NB4 (cell line): ENCODE results near the gene TAP1.

ENCODE experiments used
- CTCF ChIP-seq: IDR thresholded peaks from one replicate; pipeline ENCODE4 v1.5.1; 2012; ENCODE audit warnings: low read depth, low read length
- MAX ChIP-seq: IDR thresholded peaks from 2 replicates; pipeline ENCODE4 v1.6.1; 2011; ENCODE audit warnings: low read depth, low read length
- MYC ChIP-seq: IDR thresholded peaks from 2 replicates; pipeline ENCODE4 v1.6.1; 2011; ENCODE audit warnings: low read depth, low read length
- POLR2A ChIP-seq: IDR thresholded peaks from 2 replicates; pipeline ENCODE4 v1.6.1; 2011; ENCODE audit warnings: mild to moderate bottlenecking; ENCODE audit not compliant: insufficient read length; ENCODE audit errors: extremely low read depth

DNA sequence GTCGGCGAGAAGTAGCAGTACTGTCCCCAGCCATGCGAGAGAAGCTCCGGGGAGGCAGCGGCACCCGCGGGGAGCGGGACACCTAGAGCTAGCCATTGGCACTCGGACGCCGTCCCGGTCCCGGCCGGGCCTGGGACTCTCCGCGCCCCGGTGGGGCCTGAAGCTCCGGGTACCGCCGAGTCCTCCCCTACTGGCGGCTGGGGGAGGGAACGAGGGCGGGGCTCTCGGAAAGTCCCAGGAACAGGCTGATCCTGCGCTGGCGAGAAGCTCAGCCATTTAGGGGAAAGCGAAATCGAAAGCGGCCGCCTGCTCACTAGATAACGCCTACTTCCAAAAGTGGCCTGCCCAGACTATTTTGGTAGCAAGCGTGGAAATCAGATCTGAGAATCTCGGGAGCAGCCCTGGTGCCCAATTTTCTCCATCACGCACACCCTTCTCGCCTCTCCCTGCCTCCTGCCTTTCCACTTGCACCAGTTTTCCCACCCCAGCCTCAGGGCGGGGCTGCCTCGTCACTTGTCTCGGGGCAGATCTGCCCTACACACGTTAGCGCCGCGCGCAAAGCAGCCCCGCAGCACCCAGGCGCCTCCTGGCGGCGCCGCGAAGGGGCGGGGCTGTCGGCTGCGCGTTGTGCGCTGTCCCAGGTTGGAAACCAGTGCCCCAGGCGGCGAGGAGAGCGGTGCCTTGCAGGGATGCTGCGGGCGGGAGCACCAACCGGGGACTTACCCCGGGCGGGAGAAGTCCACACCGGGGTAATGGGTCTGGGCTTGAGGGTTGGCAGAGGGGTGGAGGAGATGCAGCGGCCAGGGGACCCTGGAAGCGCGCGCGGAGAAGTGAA lies at the start of gene TAP1, which contains the start of gene PSMB9:
- TF ChIP-seq CTCF (peak; percentile 68), POLR2A (peak; percentile 33), MAX (peak; percentile 64; the same call in 1 of the 2 replicates), MYC (peak; percentile 4; the same call in 1 of the 2 replicates)
